Pancreas (tissue), 10 donors: ENCODE measurements around the gene ARHGEF16. TPM values are rescaled to one million over a fixed set of nuclear protein-coding genes. Genes with fewer than 3 reads are reported as not detected.
A peak's percentile ranks its signal among the peaks of the same experiment; 100 is the strongest.

Experiments used
- ATAC-seq, 4 donors: fragments of 200-7000 bp; cut with Tn5 transposase; one replicate each; pipeline versions ENCODE4 v1.8.0 to v1.9.1; 2020; ENCODE audit warnings: mild to moderate bottlenecking in 4 of 4, moderate library complexity in 4 of 4
- DNase-seq, 6 donors: peaks; one replicate each; pipeline ENCODE4 v3.0.0-alpha.2; 2020
- FAIRE-seq: peaks from 2 replicates; lab custom pipeline; 2012; peaks lifted over from hg19 to GRCh38; lab: Jason Lieb, UNC
- H3K27ac ChIP-seq, 4 donors: fragments of 200-600 bp; sonication (generic); 1 replicate in 3 of 4; 2 replicates in 1 of 4; pipeline versions ENCODE4 v1.5.0 to v1.8.0; 2020
- H3K27me3 ChIP-seq, 4 donors: fragments of 200-600 bp; one replicate each; pipeline ENCODE4 v1.8.0; 2021
- H3K36me3 ChIP-seq, 3 donors: fragments of 200-600 bp; sonication (generic) in 1 of 3; one replicate each; pipeline versions ENCODE4 v1.5.0 to v1.8.0; 2020 to 2021
- H3K4me1 ChIP-seq, 3 donors: fragments of 200-600 bp; one replicate each; pipeline ENCODE4 v1.8.0; 2021
- H3K4me3 ChIP-seq, 4 donors: fragments of 200-600 bp; sonication (generic) in 2 of 4; one replicate each; pipeline versions ENCODE4 v1.5.0 to v1.8.0; 2020 to 2021
- H3K9me3 ChIP-seq, 4 donors: fragments of 200-600 bp; one replicate each; pipeline ENCODE4 v1.8.0; 2021
- WGBS, 2 donors: extraction: QIAGEN DNeasy Blood & Tissue Kit; methylation state at CpG; one replicate each; pipeline ENCODE4 v1.1.7; 2013; 5-methylcytosine and 5-hydroxymethylcytosine counted together
- intact Hi-C, 3 donors: fragments of 100-400 bp; cut with DNase I; formaldehyde crosslinking; loops; one replicate each; pipeline versions ENCODE4 v1.11.1 to v1.14.2; 2022
- polyA plus RNA-seq, 2 donors: library from polyadenylated mRNA; stranded (reverse); fragments of 200-250 nt; gene quantifications; one replicate each; pipeline ENCODE4 v1.2.3, GENCODE V29; 2013
- total RNA-seq, 6 donors: library from RNA; stranded (reverse); fragmentation: NEBNext Ultra II Directional in 4 of 6; extraction: Animal tissue kit (Norgen Biotek cat#: 25700) in 4 of 6; gene quantifications; one replicate each; pipeline versions ENCODE4 v1.2.1 to v1.2.4, GENCODE V29; 2021 to 2023
- TF ChIP-seq, protein P1 (sequence below), 4 donors: fragments of 200-600 bp; sonication (generic) in 3 of 4; IDR thresholded peaks; one replicate each; pipeline versions ENCODE4 v1.5.0 to v1.8.0; 2021; ENCODE audit warnings: antibody characterized with exemption in 4 of 4
- donor health status: healthy with polysubstance abuse.
- donor health status: DM: no; HTN: no; CAD: no; lungs with moderate emphysema.
- donor health status: DM: no; HTN: no; CAD: no.
- donor health status: control.
- donor health status: control.
- donor health status: Bipolar disorder and iron deficiency.
- donor health status: DM: yes; HTN: yes; CAD: no.
- donor health status: DM: no; HTN: no; CAD: no.
- donor health status: DM: no; HTN: no; CAD: no.
- donor health status: DM: yes; HTN: yes; CAD: no.

The ARHGEF16 gene
- total and polyA plus RNA-seq, 8 donors, result 8.2 to 26.4 (median 9.8) TPM

DNA sequence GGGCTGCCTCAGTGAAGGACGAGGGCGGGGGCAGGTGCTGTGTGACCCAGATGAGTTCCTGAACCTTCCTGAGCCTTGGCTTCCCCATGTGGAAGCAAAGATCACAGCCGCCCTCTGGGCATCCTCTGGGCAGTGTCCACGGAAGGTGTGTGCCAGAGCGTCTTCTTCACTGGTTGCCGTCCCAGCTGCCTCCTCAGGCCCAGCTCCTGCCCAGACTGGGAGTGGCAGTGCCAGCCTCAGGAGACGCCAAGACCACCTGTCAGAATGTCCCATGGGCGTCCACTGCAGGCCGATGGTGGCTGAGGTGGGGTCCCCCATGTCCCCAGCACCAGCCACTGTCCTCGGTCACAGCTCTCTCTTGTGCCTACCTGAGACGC lies 10.2 kb downstream of the ARHGEF16 start:
- FAIRE-seq, result no peak
- no peaks in the 10 kb centered on the region for H3K9me3 ChIP-seq
- intact Hi-C loops, result no loop called here
- no peaks in the 10 kb centered on the region for H3K36me3 ChIP-seq
- DNase-seq, result peak in 3 of 6 donors; percentile 15 to 69 (median 47)
- no peaks in the 10 kb centered on the region for H3K27me3 ChIP-seq
- WGBS, 2 donors, result 91 to 98% methylated on average over 11 of the region's 11 CpGs
- TF ChIP-seq, protein P1, sequence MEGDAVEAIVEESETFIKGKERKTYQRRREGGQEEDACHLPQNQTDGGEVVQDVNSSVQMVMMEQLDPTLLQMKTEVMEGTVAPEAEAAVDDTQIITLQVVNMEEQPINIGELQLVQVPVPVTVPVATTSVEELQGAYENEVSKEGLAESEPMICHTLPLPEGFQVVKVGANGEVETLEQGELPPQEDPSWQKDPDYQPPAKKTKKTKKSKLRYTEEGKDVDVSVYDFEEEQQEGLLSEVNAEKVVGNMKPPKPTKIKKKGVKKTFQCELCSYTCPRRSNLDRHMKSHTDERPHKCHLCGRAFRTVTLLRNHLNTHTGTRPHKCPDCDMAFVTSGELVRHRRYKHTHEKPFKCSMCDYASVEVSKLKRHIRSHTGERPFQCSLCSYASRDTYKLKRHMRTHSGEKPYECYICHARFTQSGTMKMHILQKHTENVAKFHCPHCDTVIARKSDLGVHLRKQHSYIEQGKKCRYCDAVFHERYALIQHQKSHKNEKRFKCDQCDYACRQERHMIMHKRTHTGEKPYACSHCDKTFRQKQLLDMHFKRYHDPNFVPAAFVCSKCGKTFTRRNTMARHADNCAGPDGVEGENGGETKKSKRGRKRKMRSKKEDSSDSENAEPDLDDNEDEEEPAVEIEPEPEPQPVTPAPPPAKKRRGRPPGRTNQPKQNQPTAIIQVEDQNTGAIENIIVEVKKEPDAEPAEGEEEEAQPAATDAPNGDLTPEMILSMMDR (IDR thresholded peaks at IDR 0.05), result no peak
- peaks cover 6 to 15% (median 10%) of the 10 kb centered on the region in 3 donors for H3K4me1 ChIP-seq
- no peak for ATAC-seq
- H3K27ac ChIP-seq, result no peak overlapping the region
- no peak overlapping the region for H3K4me3 ChIP-seq

DNA sequence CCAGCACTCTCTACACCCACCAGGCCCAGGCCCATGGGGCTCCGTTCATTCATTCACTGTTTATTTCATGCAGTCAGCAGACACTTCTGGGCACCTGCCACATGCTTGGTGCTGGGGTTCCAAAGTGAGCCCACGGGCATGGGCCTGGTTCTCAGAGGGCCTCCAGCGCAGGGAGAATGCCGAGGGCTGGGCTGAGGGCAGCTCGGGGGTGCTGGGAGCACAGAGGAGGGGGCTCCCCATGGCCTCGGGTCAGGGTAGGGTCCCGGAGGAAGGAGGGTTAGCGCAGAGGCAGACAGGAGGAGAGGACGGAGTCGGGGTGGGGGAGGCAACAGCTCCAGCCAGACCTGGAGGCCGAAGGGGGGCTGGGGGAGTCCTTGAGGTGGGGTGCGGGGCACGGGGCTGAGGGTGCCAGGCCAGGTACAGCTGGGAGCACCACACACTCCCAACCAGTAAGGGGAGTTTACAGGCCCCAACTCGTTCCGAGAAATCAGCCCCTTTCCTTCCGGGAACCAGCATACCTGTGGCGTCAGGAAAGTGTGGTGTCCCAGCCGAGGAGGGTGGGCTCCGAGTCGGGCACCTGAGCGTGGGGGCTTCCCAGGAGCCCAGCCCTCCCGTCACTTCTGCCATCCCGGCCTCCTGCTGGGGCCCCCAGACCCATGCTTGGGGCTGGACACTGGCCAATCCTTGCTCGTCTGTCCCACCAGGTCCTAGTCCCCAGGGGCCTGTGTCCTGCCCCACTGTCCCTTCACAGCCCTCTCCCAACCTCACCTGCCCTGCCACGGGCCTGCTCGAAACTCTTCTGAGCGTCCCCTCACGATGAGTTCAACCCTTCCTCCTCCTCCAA lies 10.8 kb downstream of the ARHGEF16 start:
- Histone ChIP-seq H3K4me1 (peaks cover 1 to 8% (median 5%) of the 10 kb centered on the region in 3 donors), H3K27me3 (no peaks in the 10 kb centered on the region), H3K27ac (no peak overlapping the region), H3K36me3 (no peaks in the 10 kb centered on the region), H3K4me3 (no peak overlapping the region), H3K9me3 (no peaks in the 10 kb centered on the region)
- FAIRE-seq (no peak), ATAC-seq (no peak), DNase-seq (peak in 3 of 6 donors; percentile 41 to 51 (median 42))
- TF ChIP-seq, protein P1 (IDR thresholded peaks at IDR 0.05), result no peak
- intact Hi-C loops, result no loop called here
- WGBS, 2 donors, result 85 to 87% methylated on average over 24 to 28 of the region's 28 CpGs

DNA sequence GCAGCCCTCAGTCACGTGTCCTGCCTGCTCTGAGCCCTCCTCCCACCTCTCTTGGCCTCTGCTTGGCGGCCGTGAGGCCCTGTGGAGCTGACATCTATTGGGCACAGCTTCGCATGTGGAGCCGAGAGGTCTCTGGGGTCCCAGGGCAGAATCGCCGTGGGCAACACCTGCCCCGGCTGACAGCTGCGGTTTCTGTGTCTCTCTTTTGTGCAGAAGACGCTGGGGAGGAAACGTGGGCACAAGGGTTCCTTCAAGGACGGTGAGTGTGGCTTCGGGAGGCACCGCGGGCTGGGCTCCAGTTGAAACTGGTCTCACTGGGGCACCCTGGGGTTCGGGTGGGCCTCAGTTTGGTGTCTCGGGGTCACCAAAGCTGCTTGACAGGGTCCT lies 11.5 kb downstream of the ARHGEF16 start:
- Histone ChIP-seq H3K36me3 (no peaks in the 10 kb centered on the region), H3K27me3 (no peaks in the 10 kb centered on the region), H3K4me3 (no peak overlapping the region), H3K9me3 (no peaks in the 10 kb centered on the region), H3K27ac (no peak overlapping the region), H3K4me1 (peaks cover 0 to 2% (median 0%) of the 10 kb centered on the region in 3 donors)
- TF ChIP-seq, protein P1 (IDR thresholded peaks at IDR 0.05), result no peak
- ATAC-seq, result no peak
- WGBS, 2 donors, result 87 to 93% methylated on average over 17 of the region's 17 CpGs
- intact Hi-C loops, result no loop called here
- peak in 2 of 6 donors; percentile 36 to 51 for DNase-seq
- no peak for FAIRE-seq

DNA sequence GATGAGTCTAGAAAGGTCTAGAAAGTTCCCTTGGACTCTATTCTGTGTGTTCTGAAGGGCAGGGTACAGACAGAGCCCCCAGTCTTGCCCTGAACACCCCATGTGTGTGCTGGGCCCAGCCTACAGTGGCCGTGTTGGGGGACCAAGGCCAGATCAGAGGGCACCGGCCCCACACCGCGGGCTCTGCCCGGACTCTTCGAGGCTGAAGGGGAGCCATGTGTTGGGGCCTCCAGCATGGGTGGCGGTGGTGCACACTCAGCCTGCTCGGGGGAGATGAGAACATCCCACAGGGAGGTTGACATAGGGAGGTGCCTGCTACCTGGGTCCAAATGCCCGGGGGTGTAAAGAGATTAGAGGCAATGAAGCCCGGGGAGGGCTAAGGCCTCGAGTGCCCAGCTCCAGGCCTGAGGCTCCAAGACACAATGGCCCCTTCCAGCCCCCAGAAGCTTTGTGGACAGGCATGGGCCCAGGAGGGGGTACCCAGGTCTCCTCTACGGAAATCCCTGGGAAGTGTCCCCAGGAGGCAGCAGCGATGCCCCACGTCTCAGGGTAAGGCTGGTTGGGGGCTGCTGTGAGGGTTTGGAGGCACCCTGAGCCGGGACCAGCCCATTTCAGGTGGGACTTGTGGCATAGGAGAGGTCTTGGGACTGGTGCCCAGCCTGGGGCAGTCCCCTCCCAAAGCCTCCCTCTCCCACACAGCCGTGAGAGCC lies 12.1 kb downstream of the ARHGEF16 start:
- H3K27me3 ChIP-seq, result no peaks in the 10 kb centered on the region
- H3K36me3 ChIP-seq, result no peaks in the 10 kb centered on the region
- H3K27ac ChIP-seq, result no peak overlapping the region
- FAIRE-seq (no peak), ATAC-seq (no peak), DNase-seq (peak in 2 of 6 donors; percentile 47 to 64)
- 91 to 93% methylated on average over 16 of the region's 16 CpGs for WGBS, 2 donors
- TF ChIP-seq, protein P1 (IDR thresholded peaks at IDR 0.05), result no peak
- no peaks in the 10 kb centered on the region for H3K9me3 ChIP-seq
- intact Hi-C loops, result no loop called here
- H3K4me3 ChIP-seq, result no peak overlapping the region
- H3K4me1 ChIP-seq, result no peaks in the 10 kb centered on the region
